ENCODE data around the gene LRRC8D.

Gene LRRC8D

GRCh38 chr1:89843273-89844130, 22.7 kb downstream of the LRRC8D start:
- peak overlapping the region; percentile 80 for H3K4me3 ChIP-seq (ENCODE audit: low read depth, low read length)
- TF ChIP-seq, protein P1, sequence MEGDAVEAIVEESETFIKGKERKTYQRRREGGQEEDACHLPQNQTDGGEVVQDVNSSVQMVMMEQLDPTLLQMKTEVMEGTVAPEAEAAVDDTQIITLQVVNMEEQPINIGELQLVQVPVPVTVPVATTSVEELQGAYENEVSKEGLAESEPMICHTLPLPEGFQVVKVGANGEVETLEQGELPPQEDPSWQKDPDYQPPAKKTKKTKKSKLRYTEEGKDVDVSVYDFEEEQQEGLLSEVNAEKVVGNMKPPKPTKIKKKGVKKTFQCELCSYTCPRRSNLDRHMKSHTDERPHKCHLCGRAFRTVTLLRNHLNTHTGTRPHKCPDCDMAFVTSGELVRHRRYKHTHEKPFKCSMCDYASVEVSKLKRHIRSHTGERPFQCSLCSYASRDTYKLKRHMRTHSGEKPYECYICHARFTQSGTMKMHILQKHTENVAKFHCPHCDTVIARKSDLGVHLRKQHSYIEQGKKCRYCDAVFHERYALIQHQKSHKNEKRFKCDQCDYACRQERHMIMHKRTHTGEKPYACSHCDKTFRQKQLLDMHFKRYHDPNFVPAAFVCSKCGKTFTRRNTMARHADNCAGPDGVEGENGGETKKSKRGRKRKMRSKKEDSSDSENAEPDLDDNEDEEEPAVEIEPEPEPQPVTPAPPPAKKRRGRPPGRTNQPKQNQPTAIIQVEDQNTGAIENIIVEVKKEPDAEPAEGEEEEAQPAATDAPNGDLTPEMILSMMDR (IDR thresholded peaks at IDR 0.05; ENCODE audit: low read depth, low read length), result peak; percentile 21; the same call in 1 of the 2 replicates

GRCh38 chr1:89844241-89844807, 23.5 kb downstream of the LRRC8D start:
- peak overlapping the region; percentile 80 for H3K4me3 ChIP-seq (ENCODE audit: low read depth, low read length)
- TF ChIP-seq, protein P1 (IDR thresholded peaks at IDR 0.05; ENCODE audit: low read depth, low read length), result no peak

- TF ChIP-seq, protein P1 (IDR thresholded peaks at IDR 0.05; ENCODE audit: low read depth, low read length), result no peak
Measured at GRCh38 chr1:89844860-89845259, 24.0 kb downstream of the LRRC8D start.

GRCh38 chr1:89847191-89847729, 26.4 kb downstream of the LRRC8D start:
- H3K4me3 ChIP-seq (ENCODE audit: low read depth, low read length), result no peak overlapping the region

More at GRCh38 chr1:89844860-89845259, 24.0 kb downstream of the LRRC8D start:
- H3K4me3 ChIP-seq (ENCODE audit: low read depth, low read length), result peak overlapping the region; percentile 80

DNA sequence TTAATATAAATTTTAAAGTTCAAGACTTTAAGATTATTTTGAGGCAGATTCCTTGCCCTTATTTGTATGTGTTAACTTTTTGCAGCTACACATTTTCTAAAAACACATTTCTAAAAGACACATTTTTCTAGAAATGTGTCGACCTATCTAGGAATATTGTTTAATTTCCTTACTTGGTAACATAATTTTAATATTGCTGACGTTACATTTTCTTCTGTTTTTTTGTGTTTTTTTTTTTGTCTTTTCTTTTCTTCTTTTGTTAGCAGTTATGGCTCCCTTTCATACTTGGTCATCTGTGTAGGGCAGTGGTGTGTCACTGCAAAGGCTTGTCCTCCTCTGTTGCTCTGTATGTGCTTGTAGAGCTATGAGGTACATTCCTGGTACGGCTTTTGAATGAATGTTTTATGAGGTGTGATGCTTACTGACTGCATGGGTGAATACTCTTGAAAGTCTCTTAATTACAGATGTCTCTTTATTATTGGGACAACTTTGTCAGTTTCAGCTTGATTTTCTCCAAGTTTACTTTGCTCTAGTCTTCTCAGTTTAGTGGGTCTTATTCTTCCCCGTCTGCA, 30.1 kb downstream of the LRRC8D start:
- H3K4me3 ChIP-seq (ENCODE audit: low read depth, low read length), result no peak overlapping the region
- TF ChIP-seq, protein P1 (IDR thresholded peaks at IDR 0.05; ENCODE audit: low read depth, low read length), result no peak

More at GRCh38 chr1:89847191-89847729, 26.4 kb downstream of the LRRC8D start:
- TF ChIP-seq, protein P1 (IDR thresholded peaks at IDR 0.05; ENCODE audit: low read depth, low read length), result no peak

DNA sequence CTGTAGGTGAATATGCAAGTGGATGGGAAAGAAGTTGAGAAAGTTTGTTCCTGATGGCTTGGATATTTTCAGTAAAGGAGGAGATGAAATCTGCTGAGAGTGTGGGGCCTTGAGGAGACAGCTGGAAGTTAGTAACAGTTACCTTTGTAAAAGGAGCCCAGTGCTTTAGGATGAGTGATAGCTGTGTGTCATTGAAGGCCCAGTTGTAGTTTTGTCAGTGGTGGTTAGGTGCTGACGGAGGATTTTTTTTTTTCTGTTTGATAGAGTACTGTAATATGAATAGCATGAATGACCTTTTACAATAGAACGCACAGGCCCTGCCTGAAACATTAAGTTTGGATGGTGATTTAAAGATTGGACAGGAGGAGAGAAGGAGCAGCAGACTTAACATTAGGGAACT, 33.3 kb downstream of the LRRC8D start:
- no peak overlapping the region for H3K4me3 ChIP-seq (ENCODE audit: low read depth, low read length)
- TF ChIP-seq, protein P1 (IDR thresholded peaks at IDR 0.05; ENCODE audit: low read depth, low read length), result no peak
